ENCODE measurements around the gene PRCC.

PRCC gene

GRCh38 chr1:156727492-156727891, 39.8 kb upstream of the PRCC start:
- Histone ChIP-seq H3K27me3 (no peaks in the 10 kb centered on the region), H3K4me1 (peaks cover 6% of the 10 kb centered on the region), H3K9me3 (no peaks in the 10 kb centered on the region), H3K36me3 (peaks cover 38% of the 10 kb centered on the region), H3K4me3 (ENCODE audit: low read depth, low read length) (peak overlapping the region; percentile 94)
- DNase-seq: no peak
- TF ChIP-seq, protein P1, sequence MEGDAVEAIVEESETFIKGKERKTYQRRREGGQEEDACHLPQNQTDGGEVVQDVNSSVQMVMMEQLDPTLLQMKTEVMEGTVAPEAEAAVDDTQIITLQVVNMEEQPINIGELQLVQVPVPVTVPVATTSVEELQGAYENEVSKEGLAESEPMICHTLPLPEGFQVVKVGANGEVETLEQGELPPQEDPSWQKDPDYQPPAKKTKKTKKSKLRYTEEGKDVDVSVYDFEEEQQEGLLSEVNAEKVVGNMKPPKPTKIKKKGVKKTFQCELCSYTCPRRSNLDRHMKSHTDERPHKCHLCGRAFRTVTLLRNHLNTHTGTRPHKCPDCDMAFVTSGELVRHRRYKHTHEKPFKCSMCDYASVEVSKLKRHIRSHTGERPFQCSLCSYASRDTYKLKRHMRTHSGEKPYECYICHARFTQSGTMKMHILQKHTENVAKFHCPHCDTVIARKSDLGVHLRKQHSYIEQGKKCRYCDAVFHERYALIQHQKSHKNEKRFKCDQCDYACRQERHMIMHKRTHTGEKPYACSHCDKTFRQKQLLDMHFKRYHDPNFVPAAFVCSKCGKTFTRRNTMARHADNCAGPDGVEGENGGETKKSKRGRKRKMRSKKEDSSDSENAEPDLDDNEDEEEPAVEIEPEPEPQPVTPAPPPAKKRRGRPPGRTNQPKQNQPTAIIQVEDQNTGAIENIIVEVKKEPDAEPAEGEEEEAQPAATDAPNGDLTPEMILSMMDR (IDR thresholded peaks at IDR 0.05; ENCODE audit: low read depth, low read length): no peak

- peak within 1 kb of the TSS; percentile 94 for H3K4me3 ChIP-seq (ENCODE audit: low read depth, low read length)
- TF ChIP-seq, protein P1 (IDR thresholded peaks at IDR 0.05; ENCODE audit: low read depth, low read length): no peak
- DNase-seq: peak; percentile 85
These were observed 39.3 kb upstream of the PRCC start, which contains the start of gene METTL25B for GRCh38 chr1:156727926-156728598. Gene METTL25B (plus strand): TSS chr1:156728469. CDS start chr1:156729105, 636 bp downstream.

GRCh38 chr1:156728599-156729462, 38.5 kb upstream of the PRCC start, which contains the start of gene ISG20L2:
Gene ISG20L2 (minus strand): TSS chr1:156728766. CDS start chr1:156727652, 1,114 bp downstream.
- H3K4me1 ChIP-seq: peaks cover 6% of the 10 kb centered on the region
- no peaks in the 10 kb centered on the region for H3K9me3 ChIP-seq
- DNase-seq: peak; percentile 95
- TF ChIP-seq, protein P1 (IDR thresholded peaks at IDR 0.05; ENCODE audit: low read depth, low read length): no peak
- no peaks in the 10 kb centered on the region for H3K27me3 ChIP-seq
- H3K36me3 ChIP-seq: peaks cover 25% of the 10 kb centered on the region
- H3K4me3 ChIP-seq (ENCODE audit: low read depth, low read length): peak within 1 kb of the TSS; percentile 94

More at GRCh38 chr1:156727926-156728598, 39.3 kb upstream of the PRCC start, which contains the start of gene METTL25B:
- Histone ChIP-seq H3K36me3 (peaks cover 33% of the 10 kb centered on the region), H3K27me3 (no peaks in the 10 kb centered on the region), H3K9me3 (no peaks in the 10 kb centered on the region), H3K4me1 (peaks cover 6% of the 10 kb centered on the region)

DNA sequence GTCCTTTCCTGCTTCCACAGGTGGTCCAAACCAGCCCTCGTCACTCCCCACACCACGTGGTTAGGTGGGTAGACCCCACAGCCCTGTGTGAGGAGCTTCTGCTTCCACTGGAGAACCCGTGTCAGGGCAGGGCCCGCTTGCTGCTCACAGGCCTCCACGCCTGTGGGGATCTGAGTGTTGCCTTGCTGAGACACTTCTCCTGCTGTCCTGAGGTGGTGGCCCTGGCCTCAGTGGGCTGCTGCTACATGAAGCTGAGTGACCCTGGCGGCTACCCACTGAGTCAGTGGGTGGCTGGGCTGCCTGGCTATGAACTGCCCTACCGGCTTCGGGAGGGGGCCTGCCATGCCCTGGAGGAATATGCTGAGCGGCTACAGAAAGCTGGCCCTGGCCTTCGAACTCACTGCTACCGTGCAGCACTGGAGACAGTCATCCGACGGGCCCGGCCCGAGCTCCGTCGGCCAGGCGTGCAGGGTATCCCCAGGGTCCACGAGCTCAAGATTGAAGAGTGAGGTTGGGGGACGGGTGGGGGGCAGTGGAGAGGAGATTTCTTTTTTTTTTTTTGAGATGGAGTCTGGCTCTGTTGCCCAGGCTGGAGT, 33.2 kb upstream of the PRCC start:
- Histone ChIP-seq H3K4me3 (ENCODE audit: low read depth, low read length) (no peak overlapping the region), H3K27me3 (no peaks in the 10 kb centered on the region), H3K9me3 (no peaks in the 10 kb centered on the region), H3K4me1 (no peaks in the 10 kb centered on the region), H3K36me3 (peaks cover 17% of the 10 kb centered on the region)
- DNase-seq: no peak
- TF ChIP-seq, protein P1 (IDR thresholded peaks at IDR 0.05; ENCODE audit: low read depth, low read length): no peak

GRCh38 chr1:156738407-156738806, 28.9 kb upstream of the PRCC start:
- Histone ChIP-seq H3K27me3 (no peaks in the 10 kb centered on the region), H3K9me3 (no peaks in the 10 kb centered on the region), H3K4me3 (ENCODE audit: low read depth, low read length) (no peak overlapping the region), H3K36me3 (peaks cover 28% of the 10 kb centered on the region), H3K4me1 (no peaks in the 10 kb centered on the region)
- TF ChIP-seq, protein P1 (IDR thresholded peaks at IDR 0.05; ENCODE audit: low read depth, low read length): no peak
- DNase-seq: no peak

Measured in BE2C (cell line).